Measurements from ENCODE around the gene PRR36.
"Not testable (repeated sequence)": the region's sequence is repeated elsewhere in the genome, so short reads cannot be mapped to it uniquely, and the experiment has no call there.

Gene PRR36

DNA sequence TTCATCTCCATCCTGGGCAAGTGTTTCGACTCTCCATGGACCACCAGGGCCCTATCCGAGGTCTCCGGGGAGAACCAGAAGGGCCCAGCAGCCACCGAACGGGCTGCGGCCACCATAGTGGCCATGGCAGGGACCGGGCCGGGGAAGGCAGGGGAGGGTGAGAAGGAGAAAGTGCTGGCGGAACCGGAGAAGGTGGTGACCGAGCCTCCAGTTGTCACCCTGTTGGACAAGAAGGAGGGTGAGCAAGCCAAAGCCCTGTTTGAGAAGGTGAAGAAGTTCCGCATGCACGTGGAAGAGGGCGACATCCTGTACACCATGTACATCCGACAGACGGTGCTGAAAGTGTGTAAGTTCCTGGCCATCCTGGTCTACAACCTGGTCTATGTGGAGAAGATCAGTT, 24.8 kb upstream of the PRR36 start:
- no peak for DNase-seq (ENCODE audit: low spot score)

DNA sequence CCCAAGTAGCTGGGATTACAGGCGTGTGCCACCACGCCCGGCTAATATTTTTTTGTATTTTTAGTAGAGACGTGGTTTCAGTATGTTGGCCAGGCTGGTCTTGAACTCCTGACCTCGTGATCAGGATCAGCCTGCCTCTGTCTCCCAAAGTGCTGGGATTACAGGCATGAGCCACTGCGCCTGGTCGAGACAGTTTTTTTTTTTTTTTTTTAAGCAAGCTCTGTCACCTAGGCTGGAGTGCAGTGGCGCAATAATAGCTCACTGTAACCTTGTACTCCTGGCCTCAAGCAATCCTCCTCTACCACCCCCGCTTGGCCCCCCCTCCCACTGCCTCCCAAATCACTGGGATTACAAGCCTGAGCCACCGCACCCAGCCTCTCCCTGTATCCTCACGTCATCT, 23.1 kb upstream of the PRR36 start:
- DNase-seq (ENCODE audit: low spot score), result no peak

DNA sequence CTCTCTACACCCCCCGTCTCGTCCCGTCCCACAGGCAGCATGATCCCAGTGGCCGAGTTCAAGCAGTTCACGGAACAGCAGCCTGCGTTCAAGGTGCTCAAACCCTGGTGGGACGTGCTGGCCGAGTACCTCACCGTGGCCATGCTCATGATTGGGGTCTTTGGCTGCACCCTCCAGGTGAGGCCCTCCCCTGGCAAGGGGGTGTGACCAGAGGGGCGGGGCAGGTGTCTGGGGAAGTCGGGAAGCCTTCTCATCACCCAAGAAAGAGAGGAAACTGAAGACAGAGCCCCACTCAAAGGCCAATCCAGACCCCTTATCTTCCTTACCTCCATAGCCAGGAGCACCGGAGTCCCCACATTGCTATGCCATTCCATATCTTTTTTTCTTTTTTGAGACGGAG, 21.4 kb upstream of the PRR36 start:
- DNase-seq (ENCODE audit: low spot score), result no peak

DNA sequence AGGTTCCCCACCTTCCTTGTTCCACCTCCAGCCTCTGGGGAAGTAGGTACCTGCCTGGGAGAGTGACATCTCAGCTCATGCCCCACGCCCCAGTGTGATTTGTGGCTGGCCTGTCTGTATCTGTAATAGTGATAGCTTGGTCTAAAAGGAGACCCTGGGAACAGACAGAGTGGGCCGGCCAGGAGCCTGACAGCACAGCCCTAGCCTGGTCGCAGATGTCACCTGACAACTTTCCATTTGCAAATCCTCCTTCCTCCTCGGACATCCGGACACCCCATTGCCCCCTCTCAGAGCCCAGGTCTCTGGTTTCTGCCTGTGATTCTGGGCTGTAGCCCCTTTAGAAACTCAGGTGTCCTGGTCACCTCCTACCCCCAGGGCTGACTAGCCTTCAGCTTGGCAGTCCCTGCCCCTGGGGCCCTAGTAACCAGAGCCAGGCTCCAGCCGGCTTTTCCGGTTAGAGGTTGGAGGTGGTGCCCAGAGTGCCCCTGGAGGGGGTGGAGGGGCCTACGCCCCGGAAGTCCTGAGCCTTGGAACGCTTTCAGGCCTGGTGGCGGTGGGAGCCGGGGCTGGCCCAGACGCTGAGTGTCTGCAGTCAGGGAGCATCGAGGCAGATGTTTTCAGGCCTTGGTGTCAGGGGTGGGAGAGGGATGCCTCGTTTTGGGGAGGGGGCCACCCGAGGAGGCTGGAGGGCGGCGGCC, 20.6 kb upstream of the PRR36 start:
- DNase-seq (ENCODE audit: low spot score), result no peak

DNA sequence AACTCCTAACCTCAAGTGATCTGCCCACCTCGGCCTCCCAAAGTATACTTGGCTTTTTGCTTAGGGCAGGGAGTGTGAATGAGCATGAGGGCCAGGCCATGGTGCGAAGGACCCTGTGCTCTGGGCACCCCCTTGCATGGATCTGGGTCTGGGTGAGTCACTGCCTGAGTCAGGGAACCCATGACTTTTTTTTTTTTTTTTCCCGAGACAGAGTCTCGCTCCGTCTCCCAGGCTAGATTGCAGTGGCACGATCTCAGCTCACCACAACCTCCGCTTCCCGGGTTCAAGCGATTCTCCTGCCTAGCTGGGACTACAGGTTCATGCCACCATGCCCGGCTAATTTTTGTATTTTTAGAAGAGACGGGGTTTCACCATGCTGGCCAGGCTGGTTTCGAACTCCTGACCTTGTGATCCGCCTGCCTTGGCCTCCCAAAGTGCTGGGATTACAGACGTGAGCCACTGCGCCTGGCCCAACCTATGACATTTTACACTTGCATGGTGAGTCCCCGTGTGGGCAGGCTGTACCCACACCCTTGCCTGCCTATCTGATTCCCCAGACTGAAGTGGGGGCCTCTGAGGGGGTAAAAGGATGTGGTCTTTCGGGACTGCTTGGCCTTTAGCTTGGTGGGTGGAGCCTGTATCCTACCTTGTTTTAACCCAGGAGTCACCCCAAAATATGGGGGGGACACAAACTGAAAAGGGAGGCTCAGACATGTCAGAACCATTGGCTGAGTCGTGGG, 19.3 kb upstream of the PRR36 start:
- not testable (repeated sequence) for DNase-seq (ENCODE audit: low spot score)

DNA sequence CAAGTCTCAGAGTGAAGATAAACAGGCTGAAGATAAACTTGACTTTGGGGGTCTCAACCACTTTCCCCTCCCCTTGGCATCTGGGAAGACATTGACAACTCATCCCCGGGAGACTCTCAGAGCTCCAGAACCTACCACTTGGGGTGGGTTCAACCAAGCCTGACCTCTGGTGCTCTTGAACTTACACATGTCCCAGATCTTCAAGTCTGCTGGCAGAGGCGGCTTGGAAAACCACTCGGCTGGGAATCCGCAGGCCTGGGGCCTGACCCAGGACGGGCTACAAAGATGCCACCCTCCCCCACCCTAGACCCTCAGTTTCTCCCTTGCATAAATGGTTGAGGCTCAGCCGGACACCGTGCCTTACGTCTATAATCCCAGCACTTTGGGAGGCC, 14.6 kb upstream of the PRR36 start:
- no peak for DNase-seq (ENCODE audit: low spot score)

DNA sequence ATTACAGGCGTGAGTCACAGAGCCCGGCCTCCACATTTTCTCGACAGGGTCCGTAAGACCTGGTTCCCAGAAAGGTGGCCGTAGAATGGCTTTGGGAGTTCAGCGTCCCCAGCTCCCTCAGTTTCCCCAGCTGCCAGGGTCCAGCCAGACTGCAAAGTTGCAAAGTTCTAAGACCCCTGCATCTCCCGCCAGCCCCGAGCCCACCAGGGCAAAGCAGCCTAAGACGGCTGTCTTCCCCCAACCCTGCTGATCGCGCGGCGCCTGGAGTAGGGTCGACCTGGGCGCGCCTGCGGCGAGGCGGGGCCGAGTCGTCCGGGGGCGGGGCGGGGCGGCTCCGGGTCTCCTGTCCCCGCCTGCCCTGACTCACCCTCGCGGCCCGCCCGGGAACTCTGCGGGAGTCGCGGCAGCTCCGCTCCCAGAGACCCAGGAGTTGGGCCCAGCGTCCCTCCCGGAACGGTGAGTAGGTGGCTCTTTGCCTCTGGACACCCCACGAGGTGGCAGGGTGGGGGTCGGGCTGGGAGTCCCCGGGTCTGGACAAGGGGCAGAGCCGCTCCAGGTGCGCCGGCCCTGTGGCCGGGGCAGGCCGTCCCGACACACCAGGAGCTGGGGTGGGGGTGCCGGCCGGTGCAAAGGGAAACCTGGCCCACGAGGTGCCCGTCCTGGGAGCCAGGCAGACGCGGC, 14.1 kb upstream of the PRR36 start, which contains the start of gene LRRC8E:
LRRC8E (plus strand) TSS at position 366 of the 681 bp plus-strand sequence. CDS start 7,094 bp downstream, outside the sequence.
- peak; percentile 94 for DNase-seq (ENCODE audit: low spot score)

DNA sequence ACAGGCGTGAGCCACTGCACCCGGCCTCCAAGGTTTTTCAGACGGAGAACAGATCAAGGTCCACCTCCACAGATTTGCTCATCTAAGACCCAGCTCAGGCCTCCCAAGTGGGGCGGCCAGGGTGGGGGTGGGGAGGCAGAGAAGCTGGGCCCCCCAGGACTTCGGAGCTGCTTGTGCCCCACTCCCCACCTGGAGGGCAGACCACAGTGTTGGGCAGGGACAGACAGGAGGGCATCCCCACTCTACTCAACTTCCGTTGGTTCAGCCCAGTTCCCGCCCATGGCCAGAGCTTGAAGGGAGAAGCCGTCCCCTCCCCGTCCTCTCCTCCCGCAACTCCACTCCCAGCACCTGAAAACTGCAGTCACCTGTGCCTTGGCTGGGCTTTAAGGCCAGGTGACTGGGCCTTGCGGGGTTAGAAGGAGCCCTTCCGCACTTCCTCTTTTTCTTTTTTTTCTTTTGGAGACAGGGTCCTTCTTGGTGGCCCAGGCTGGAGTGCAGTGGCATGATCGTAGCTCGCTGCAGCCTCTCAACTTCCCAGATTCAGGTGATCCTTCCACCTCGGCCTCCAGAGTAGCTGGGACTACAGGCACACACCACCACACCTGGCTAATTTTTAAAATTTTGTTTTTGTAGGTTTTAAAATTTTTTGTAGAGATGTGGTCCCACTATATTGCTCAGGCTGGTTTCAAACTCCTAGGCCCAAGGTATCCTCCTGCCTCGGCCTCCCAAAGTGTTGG, 13.4 kb upstream of the PRR36 start:
- DNase-seq (ENCODE audit: low spot score), result no peak

DNA sequence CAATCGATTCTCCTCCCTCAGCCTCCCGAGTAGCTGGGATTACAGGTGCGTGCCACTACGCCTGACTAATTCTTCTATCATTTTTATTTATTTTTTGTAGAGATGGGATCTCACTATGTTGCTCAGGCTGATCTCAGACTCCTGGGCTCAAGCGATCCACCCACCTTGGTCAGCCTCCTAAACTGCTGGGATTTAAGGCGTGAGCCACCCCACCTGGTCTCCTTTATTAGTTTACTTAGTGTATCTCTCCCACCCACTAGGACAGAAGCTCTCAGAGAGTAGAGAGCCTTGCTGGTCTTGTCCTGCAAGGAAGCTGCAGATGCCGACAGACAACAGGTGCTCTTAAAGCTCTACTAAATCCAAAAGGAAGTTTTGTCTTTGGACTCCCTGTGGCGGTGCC, 11.6 kb upstream of the PRR36 start:
- DNase-seq (ENCODE audit: low spot score), result no peak

DNA sequence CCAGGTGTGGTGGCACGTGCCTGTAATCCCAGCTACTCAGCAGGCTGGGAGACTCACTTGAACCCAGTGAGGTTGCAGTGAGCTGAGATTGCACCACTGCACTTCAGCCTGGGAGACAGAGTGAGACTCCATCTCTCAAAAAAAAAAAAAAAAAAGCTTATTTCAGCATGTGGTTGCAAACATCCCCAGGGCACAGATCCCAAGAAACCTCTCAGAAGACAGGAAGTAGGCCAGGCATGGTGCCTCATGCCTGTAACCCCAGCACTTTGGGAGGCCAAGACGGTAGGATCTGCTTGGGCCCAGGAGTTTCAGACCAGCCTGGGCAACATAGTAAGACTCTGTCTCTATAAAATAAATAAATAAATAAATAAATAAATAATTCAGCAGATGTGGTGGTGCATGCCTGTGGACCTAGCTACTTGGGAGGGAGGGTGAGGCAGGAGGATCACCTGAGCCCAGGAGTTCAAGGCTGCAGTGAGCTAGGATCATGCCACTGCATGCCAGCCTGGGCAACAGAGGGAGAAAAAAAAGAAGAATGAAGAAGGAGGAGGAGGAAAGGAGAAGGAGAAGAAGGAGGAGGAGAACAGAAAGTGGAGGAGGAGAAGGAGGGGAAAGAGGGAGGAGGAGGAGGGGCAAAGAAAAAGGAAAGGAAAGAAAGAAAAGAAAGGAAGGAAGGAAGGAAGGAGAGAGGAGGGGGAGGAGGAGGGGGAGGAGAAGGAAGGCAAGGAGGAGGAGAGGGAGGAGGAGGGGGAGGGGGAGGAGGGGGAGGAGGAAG, 9.8 kb upstream of the PRR36 start:
- DNase-seq (ENCODE audit: low spot score), result no peak

DNA sequence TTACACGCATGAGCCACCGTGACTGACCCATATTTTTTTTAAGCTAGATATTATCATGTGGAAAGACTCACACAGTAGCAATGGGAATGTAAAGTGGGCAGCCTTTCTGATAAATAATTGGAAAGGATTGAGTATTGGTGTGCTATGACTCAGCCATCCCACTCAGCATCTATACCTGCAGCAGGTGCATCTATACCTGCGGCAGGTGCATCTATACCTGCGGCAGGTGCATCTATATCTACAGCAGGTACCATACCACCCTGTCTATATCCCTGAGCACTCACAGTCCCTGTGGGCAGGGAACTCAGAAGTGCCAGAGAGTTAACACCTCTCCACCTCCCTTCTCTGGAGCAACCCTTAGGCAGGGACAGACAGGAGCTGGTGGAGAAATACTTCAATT, 8.9 kb upstream of the PRR36 start:
- DNase-seq (ENCODE audit: low spot score), result no peak

DNA sequence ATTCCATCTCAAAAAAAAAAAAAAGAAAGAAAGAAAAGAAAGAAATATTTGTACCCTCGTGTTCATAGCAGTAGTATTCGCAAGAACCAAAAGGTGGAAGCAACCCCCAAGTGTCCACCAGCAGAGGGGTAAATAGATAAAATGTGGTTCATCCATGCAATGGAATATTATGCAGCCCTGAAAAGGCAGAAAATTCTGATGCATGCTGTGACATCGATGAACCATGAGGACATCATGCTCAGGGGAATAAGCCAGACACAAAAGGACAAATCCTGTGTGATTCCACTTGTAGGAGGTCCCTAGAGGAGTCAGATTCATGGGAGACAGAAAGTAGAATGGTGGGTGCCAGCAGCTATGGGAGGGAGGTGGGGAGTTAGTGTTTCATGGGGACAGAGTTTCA, 7.7 kb upstream of the PRR36 start:
- DNase-seq (ENCODE audit: low spot score), result no peak

DNA sequence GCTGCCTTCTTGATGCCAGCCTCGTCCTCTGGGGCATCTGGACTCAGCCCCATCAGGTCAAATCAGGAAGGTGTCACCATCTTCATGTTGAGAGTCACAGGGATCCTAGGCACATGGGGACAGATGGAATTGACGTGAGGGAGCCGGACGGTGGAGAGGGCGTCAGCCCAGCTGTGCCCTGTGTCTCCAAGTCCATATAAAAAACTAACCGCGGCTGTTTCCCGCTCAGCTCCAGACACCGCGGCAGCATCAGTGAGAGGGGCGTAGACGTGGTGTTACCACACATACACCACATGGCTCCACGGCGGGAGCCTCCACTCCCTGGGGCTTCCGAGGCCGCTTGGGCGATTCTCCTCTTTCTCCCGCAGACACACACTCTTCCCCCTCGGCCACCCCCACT, 5.6 kb upstream of the PRR36 start:
- DNase-seq (ENCODE audit: low spot score), result no peak

DNA sequence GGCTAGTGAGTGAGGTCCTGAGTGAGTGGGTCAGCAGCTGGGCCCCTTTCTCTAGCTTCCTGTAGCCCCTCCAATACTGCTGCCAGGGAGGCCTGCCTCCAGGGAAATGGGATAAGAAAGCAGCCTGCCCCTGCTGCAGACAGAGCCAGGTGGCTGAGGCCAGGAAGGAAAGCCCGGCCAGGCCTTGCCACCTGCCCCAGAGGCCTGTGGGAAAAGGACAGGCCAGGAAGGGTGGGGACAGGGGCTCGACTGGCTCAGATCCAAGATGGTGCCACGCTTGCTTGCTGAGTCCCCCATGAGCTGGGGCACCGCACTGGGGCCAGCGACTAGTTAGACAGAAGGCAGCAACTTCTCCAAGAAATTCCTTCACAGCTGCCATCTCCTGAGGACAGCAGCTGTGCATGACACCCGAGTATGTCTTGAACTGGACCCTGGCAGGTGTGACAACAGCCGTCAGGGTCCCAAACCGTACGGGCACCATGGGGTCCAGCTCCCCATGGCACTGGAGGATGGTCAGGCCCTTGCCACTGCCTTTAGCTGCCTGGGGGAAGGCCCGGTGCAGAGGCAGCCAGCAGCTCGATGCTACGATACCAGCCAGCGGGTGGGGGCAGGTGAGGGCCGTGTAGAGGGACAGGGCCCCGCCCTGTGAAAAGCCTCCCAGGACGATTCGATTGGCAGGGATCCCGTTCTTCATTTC, 5.1 kb upstream of the PRR36 start:
- DNase-seq (ENCODE audit: low spot score), result no peak

DNA sequence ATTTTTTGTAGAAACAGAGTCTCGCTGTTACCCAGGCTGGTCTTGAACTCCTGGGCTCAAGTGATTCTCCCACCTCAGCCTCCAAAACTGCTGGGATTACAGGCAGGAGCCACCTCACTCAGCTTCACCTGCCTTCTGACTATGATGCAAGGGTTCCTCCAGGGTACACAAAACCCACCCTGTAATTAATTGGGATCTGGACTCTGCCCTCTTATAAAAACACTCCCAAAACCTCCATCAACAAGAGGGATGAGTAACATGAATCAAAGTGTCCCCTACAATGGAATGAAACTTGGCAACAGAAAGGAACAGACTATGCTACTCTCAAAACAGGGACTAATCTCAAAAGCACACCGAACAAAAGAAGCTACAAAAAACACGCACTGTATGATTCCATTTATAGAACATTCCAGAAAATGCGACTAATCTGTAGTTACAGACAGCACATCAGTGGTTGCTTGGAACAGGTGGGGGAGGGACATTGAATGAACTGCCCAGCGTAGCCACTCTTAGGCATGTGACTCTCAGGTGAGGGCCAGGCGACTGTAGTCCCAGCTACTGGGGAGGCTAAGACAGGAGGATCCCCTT, 3.2 kb upstream of the PRR36 start:
- no peak for DNase-seq (ENCODE audit: low spot score)

DNA sequence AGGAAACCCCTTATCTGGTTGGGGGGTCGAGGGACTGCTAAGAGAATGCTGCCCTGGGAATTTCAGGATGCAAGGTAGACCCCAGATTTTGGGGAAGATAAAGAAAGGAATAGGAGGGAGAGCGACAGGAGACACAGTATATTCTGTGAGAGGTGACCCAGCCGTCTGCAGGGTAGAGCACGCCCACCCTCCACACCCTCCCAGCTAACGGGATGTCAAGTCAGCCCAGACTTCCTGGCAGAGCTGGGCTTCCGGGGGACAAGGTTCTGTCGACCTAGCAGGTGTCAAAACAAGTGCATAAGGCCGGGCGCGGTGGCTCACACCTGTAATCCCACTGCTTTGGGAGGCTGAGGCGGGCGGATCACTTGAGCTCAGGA, 695 bp upstream of the PRR36 start:
- DNase-seq (ENCODE audit: low spot score), result no peak

DNA sequence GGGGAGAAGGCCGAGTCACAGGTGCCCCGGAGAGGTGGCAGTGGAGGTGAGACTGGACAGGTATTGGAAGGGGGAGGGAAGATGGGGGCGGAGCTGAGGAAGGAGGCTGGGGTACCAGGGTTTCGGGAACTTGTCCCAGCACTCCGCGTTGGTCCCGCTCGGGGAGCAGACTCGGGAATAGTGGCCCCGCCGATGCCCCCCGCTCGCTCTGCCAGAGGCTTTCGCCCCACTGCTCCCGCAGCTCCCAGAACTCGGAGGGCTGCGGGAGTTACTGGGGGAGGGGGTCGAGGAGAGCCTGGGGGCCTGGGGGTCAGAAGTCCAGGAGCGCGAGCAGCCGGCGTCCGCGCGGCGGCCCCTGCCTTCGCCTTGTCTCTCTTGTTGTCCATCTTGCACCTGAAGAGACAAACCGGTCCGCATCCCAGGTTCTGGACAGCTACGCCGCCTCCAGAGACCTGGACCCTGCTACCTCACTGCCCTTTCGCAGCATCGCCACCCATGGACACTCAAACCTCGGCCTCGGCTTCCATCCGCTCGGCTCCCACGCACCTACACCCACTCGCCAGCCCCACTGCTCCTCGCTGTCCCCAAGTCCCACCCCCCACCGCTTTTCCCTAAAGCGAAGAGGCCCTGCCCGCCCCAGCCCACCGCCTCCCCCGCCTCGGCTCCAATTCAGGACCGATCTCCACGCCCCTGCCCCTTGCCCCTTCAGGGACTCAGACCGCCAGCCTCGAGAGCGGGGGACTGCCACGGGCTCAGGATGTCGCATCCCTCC, 700 bp downstream of the PRR36 start:
- DNase-seq (ENCODE audit: low spot score), result no peak

DNA sequence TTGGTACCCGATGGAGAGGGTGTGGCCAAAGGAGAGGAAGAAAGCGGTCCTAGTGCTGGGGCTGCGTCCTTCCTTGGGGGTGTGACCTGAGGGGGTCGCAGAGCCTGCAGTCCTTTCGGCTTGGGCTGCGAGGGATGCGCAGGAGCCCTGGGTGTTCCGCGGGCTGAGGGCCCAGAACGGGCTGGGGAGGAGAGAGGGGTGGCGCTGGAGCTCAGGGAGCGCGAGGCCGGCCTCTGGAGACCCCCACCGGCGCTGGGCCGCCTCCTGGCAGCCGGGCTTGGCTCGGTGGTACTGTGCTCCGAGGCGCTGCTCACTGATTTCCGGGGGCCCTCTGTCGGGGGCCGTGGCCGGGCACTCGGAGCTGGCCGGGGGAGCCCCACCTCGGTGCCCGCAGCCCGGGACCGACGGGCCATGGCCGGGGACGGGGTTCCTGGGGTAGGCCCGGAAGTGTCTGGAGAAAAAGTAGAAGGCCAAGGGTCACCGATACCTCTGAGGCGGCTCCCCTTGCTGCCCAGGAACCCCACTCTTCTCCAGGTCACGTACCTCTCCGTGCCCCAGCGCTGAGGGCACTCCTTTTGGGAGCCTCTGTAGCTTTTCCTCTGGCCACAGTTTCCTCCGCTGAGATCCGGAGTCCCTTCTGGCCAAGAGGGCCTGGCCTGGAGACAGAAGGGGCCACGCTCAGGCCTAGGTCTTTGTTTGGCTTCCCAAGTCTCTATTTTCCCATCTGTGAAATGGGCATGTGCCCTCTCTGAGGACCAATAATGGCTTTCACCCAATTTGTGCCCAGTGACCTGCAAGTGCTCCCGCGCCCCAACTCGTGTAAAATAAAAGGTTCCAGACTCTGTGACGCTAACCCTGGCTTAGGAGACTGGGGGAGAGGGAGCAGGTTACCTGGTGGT, 1.6 kb downstream of the PRR36 start:
- DNase-seq (ENCODE audit: low spot score), result no peak
